GM12878 (cell line): ENCODE results near the gene EDEM3. TPM values are rescaled to one million over a fixed set of nuclear protein-coding genes. Genes with fewer than 3 reads are reported as not detected.

Source experiments
- ATAC-seq: fragments of 200-7000 bp; cut with Tn5 transposase; 3 replicates; pipeline ENCODE4 v1.9.1; 2020; ENCODE audit warnings: mild to moderate bottlenecking, moderate library complexity
- BruUV-seq: library from RNA; stranded (reverse); fragments of 400-500 nt; replicated peaks from 2 replicates; lab custom pipeline; 2021; lab: Mats Ljungman, UMichigan
- CTCF ChIA-PET: fragments of 300-600 bp; sonication (Branson Sonifier 250); formaldehyde crosslinking; extraction: SDS; loops from one replicate; lab custom pipeline; 2021; ENCODE audit warnings: inconsistent platforms; lab: Yijun Ruan, JAX
- POLR2A ChIA-PET: fragments of 350-600 bp; formaldehyde crosslinking; extraction: SDS; loops from one replicate; lab custom pipeline; 2021; ENCODE audit warnings: inconsistent platforms; lab: Charles Lee
- RAD21 ChIA-PET: fragments of 300-600 bp; sonication (Branson Sonifier 250); formaldehyde crosslinking; loops from one replicate; lab custom pipeline; 2023; ENCODE audit warnings: antibody characterized with exemption; ENCODE audit not compliant: unreplicated experiment; lab: Charles Lee
- SMC1A ChIA-PET: fragments of 300-600 bp; sonication (Branson Sonifier 250); formaldehyde crosslinking; loops from one replicate; lab custom pipeline; 2023; ENCODE audit not compliant: unreplicated experiment, uncharacterized antibody; lab: Charles Lee
- DNase-seq: peaks from one replicate; pipeline ENCODE4 v3.0.0-alpha.2; 2011; ENCODE audit warnings: low read depth, low spot score
- FAIRE-seq: peaks from 3 replicates; lab custom pipeline; 2011; peaks lifted over from hg19 to GRCh38; lab: Jason Lieb, UNC
- H2AFZ ChIP-seq: 2 replicates; pipeline ENCODE4 v1.6.0; 2011; ENCODE audit warnings: low read depth, low read length, control low read depth; ENCODE audit not compliant: control insufficient read depth
- H3K27ac ChIP-seq: 2 replicates; pipeline ENCODE4 v1.5.1; 2011; ENCODE audit warnings: control low read depth; ENCODE audit not compliant: control insufficient read depth, insufficient read depth
- H3K27me3 ChIP-seq, 2 experiments: replicated peaks in 1 of 2; 2 replicates each; pipeline versions ENCODE4 v1.6.0 to v1.6.1; 2011; ENCODE audit warnings: low read length in 1 of 2; ENCODE audit not compliant: control insufficient read depth in 2 of 2, insufficient read depth in 2 of 2
- H3K36me3 ChIP-seq, 2 experiments: 2 replicates each; pipeline ENCODE4 v1.5.1; 2011; ENCODE audit warnings: low read length in 1 of 2; ENCODE audit not compliant: control insufficient read depth in 2 of 2, insufficient read depth in 2 of 2
- H3K4me1 ChIP-seq: 2 replicates; pipeline ENCODE4 v1.6.1; 2011; ENCODE audit warnings: mild to moderate bottlenecking, low read length, moderate library complexity, mixed read lengths; ENCODE audit not compliant: control insufficient read depth, insufficient read depth
- H3K4me2 ChIP-seq: 2 replicates; pipeline ENCODE4 v1.6.0; 2011; ENCODE audit warnings: control low read depth; ENCODE audit not compliant: control insufficient read depth, insufficient read depth
- H3K4me3 ChIP-seq: fragments of 200-600 bp; sonication (generic); 2 replicates; pipeline ENCODE4 v1.5.1; 2016
- H3K79me2 ChIP-seq: 2 replicates; pipeline ENCODE4 v1.6.0; 2011; ENCODE audit warnings: low read length; ENCODE audit not compliant: control insufficient read depth, insufficient read depth
- H3K9ac ChIP-seq: 2 replicates; pipeline ENCODE4 v1.8.0; 2011; ENCODE audit warnings: low read length, control low read depth, mixed read lengths; ENCODE audit not compliant: control insufficient read depth, insufficient read depth
- H3K9me3 ChIP-seq: replicated peaks from 3 replicates; pipeline ENCODE4 v1.5.1; 2011; ENCODE audit warnings: mild to moderate bottlenecking, low read length; ENCODE audit not compliant: control insufficient read depth, insufficient read depth
- H4K20me1 ChIP-seq: 2 replicates; pipeline ENCODE4 v1.6.0; 2011; ENCODE audit not compliant: control insufficient read depth, insufficient read depth
- GABPA ChIP-seq: IDR thresholded peaks from 2 replicates; pipeline ENCODE4 v1.6.1; 2014; ENCODE audit warnings: antibody characterized with exemption, low read depth, mild to moderate bottlenecking, inconsistent platforms
- HDAC2 ChIP-seq: fragments of 200-600 bp; sonication (generic); IDR thresholded peaks from 2 replicates; pipeline ENCODE4 v1.6.1; 2017
- HDGF ChIP-seq: fragments of 450-650 bp; IDR thresholded peaks from 2 replicates; pipeline ENCODE4 v1.6.1; 2016; ENCODE audit warnings: antibody characterized with exemption
- IKZF1 ChIP-seq: fragments of 450-650 bp; conservative IDR thresholded peaks from 2 replicates; pipeline ENCODE4 v1.6.1; 2017; ENCODE audit warnings: antibody characterized with exemption, mild to moderate bottlenecking
- MTA2 ChIP-seq: fragments of 450-650 bp; IDR thresholded peaks from 2 replicates; pipeline ENCODE4 v1.6.1; 2016; ENCODE audit warnings: low read depth, mild to moderate bottlenecking, moderate library complexity
- NFIC ChIP-seq: IDR thresholded peaks from 2 replicates; pipeline ENCODE4 v1.6.1; 2012; ENCODE audit warnings: low read depth, mild to moderate bottlenecking, inconsistent platforms, low read length, moderate library complexity
- POLR2A ChIP-seq: IDR thresholded peaks from 2 replicates; pipeline ENCODE4 v1.6.1; 2011; ENCODE audit warnings: low read depth, mild to moderate bottlenecking, low read length
- SREBF2 ChIP-seq: IDR thresholded peaks from 2 replicates; pipeline ENCODE4 v1.6.1; 2012; ENCODE audit warnings: mild to moderate bottlenecking, low read length
- TARDBP ChIP-seq: IDR thresholded peaks from 2 replicates; pipeline ENCODE4 v1.6.1; 2016; ENCODE audit warnings: borderline replicate concordance
- WGBS: methylation state at CpG from one replicate; pipeline ENCODE4 v1.1.6; 2016; ENCODE audit warnings: low lambda C conversion rate; ENCODE audit not compliant: insufficient replicate concordance, insufficient coverage; ENCODE audit errors: missing lambda C conversion rate; 5-methylcytosine and 5-hydroxymethylcytosine counted together
- in situ Hi-C: fragments of 300-500 bp; cut with MboI; formaldehyde crosslinking; loops from 9 replicates; pipeline ENCODE4 v1.14.3; 2018; ENCODE audit warnings: mixed read lengths
- intact Hi-C: fragments of 100-400 bp; cut with micrococcal nuclease; formaldehyde crosslinking; loops from one replicate; pipeline ENCODE4 v1.14.2; 2022; ENCODE audit not compliant: unreplicated experiment
- polyA plus RNA-seq, 11 experiments: library from polyadenylated mRNA; depleted of rRNA in 4 of 11; unstranded in 6 of 11; stranded (reverse) in 5 of 11; fragments of >200 nt; fragmentation: Nextera tagmentation in 4 of 11; fragmentation: Illumina TruSeq in 1 of 11; extraction: Ambion mirVana in 4 of 11; extraction: Trizol in 1 of 11; gene quantifications; 1 replicate in 1 of 11; 2 replicates in 10 of 11; pipeline versions ENCODE4 v1.2.1 to v1.2.3, GENCODE V29; 2011 to 2016; ENCODE audit warnings: inconsistent platforms in 2 of 11, missing spikeins in 2 of 11, low read depth in 1 of 11
- total RNA-seq, 4 experiments: library from RNA; depleted of rRNA in 3 of 4; stranded (reverse); fragments of >200 nt in 3 of 4; fragmentation: Illumina TruSeq in 1 of 4; extraction: Trizol in 1 of 4; gene quantifications; 2 replicates each; pipeline versions ENCODE4 v1.2.1 to v1.2.3, GENCODE V29; 2013 to 2021
- TF ChIP-seq, protein P1 (sequence below): fragments of 450-650 bp; IDR thresholded peaks from 2 replicates; pipeline ENCODE4 v1.6.1; 2014; ENCODE audit warnings: mild to moderate bottlenecking
- TF ChIP-seq, protein P2 (sequence below): IDR thresholded peaks from 2 replicates; pipeline ENCODE4 v1.6.1; 2012; ENCODE audit warnings: improper control_type of control experiment, low read depth, low read length; ENCODE audit not compliant: insufficient replicate concordance
- TF ChIP-seq, protein P3 (sequence below): IDR thresholded peaks from 2 replicates; pipeline ENCODE4 v1.6.1; 2011; ENCODE audit warnings: low read depth, low read length, improper control_type of control experiment, borderline replicate concordance
- TF ChIP-seq, protein P4 (sequence below): IDR thresholded peaks from 2 replicates; pipeline ENCODE4 v1.6.1; 2012; ENCODE audit warnings: low read depth, low read length, improper control_type of control experiment
- TF ChIP-seq, protein P5 (sequence below): fragments of 450-650 bp; IDR thresholded peaks from 2 replicates; pipeline ENCODE4 v1.6.1; 2016; ENCODE audit warnings: mild to moderate bottlenecking
- TF ChIP-seq, protein P6 (sequence below): fragments of 450-650 bp; IDR thresholded peaks from 2 replicates; pipeline ENCODE4 v1.6.1; 2017; ENCODE audit warnings: borderline replicate concordance

Gene EDEM3
- total and polyA plus RNA-seq, 10 of the 15 experiments (the other 5 are each of a cell fraction or from before 2014, with no cell fraction given), result 6.4 to 19.3 (median 14.3) TPM

DNA sequence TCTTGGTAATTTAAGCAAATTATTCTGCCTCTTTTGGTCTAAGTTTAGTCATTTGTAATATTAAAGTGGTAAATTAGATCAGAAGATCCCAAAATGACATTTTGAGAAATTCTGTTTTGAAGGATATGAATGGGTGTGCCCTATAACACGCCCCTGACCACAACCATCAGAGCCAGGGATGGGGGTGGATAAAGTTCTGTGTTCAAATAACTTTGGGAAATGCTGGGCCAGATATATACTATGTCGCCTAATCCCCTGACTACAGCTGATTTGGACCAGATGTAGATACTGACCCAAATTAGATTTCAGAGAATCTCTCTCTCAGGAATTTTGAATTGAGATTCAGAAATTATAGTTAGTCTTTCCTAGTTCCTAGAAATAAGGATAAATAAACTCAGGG is 21.2 kb upstream of the EDEM3 start:
- CTCF ChIA-PET, result interaction anchor here (1.3 to 1.5 kb wide), 2 partner anchors 22 to 29 kb away, joined by 3 to 4 read pairs; no protein-coding TSS in a partner anchor
- TF ChIP-seq, protein P1, sequence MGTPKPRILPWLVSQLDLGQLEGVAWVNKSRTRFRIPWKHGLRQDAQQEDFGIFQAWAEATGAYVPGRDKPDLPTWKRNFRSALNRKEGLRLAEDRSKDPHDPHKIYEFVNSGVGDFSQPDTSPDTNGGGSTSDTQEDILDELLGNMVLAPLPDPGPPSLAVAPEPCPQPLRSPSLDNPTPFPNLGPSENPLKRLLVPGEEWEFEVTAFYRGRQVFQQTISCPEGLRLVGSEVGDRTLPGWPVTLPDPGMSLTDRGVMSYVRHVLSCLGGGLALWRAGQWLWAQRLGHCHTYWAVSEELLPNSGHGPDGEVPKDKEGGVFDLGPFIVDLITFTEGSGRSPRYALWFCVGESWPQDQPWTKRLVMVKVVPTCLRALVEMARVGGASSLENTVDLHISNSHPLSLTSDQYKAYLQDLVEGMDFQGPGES, result no peak
- TF ChIP-seq, protein P2, sequence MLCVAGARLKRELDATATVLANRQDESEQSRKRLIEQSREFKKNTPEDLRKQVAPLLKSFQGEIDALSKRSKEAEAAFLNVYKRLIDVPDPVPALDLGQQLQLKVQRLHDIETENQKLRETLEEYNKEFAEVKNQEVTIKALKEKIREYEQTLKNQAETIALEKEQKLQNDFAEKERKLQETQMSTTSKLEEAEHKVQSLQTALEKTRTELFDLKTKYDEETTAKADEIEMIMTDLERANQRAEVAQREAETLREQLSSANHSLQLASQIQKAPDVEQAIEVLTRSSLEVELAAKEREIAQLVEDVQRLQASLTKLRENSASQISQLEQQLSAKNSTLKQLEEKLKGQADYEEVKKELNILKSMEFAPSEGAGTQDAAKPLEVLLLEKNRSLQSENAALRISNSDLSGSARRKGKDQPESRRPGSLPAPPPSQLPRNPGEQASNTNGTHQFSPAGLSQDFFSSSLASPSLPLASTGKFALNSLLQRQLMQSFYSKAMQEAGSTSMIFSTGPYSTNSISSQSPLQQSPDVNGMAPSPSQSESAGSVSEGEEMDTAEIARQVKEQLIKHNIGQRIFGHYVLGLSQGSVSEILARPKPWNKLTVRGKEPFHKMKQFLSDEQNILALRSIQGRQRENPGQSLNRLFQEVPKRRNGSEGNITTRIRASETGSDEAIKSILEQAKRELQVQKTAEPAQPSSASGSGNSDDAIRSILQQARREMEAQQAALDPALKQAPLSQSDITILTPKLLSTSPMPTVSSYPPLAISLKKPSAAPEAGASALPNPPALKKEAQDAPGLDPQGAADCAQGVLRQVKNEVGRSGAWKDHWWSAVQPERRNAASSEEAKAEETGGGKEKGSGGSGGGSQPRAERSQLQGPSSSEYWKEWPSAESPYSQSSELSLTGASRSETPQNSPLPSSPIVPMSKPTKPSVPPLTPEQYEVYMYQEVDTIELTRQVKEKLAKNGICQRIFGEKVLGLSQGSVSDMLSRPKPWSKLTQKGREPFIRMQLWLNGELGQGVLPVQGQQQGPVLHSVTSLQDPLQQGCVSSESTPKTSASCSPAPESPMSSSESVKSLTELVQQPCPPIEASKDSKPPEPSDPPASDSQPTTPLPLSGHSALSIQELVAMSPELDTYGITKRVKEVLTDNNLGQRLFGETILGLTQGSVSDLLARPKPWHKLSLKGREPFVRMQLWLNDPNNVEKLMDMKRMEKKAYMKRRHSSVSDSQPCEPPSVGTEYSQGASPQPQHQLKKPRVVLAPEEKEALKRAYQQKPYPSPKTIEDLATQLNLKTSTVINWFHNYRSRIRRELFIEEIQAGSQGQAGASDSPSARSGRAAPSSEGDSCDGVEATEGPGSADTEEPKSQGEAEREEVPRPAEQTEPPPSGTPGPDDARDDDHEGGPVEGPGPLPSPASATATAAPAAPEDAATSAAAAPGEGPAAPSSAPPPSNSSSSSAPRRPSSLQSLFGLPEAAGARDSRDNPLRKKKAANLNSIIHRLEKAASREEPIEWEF, result no peak
- TF ChIP-seq MTA2 (no peak), IKZF1 (no peak), GABPA (no peak), HDGF (no peak), POLR2A (no peak), HDAC2 (no peak), TARDBP (no peak), NFIC (no peak), SREBF2 (no peak)
- TF ChIP-seq, protein P3, sequence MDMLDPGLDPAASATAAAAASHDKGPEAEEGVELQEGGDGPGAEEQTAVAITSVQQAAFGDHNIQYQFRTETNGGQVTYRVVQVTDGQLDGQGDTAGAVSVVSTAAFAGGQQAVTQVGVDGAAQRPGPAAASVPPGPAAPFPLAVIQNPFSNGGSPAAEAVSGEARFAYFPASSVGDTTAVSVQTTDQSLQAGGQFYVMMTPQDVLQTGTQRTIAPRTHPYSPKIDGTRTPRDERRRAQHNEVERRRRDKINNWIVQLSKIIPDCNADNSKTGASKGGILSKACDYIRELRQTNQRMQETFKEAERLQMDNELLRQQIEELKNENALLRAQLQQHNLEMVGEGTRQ, result no peak
- TF ChIP-seq, protein P4, sequence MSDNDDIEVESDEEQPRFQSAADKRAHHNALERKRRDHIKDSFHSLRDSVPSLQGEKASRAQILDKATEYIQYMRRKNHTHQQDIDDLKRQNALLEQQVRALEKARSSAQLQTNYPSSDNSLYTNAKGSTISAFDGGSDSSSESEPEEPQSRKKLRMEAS, result no peak
- TF ChIP-seq, protein P5, sequence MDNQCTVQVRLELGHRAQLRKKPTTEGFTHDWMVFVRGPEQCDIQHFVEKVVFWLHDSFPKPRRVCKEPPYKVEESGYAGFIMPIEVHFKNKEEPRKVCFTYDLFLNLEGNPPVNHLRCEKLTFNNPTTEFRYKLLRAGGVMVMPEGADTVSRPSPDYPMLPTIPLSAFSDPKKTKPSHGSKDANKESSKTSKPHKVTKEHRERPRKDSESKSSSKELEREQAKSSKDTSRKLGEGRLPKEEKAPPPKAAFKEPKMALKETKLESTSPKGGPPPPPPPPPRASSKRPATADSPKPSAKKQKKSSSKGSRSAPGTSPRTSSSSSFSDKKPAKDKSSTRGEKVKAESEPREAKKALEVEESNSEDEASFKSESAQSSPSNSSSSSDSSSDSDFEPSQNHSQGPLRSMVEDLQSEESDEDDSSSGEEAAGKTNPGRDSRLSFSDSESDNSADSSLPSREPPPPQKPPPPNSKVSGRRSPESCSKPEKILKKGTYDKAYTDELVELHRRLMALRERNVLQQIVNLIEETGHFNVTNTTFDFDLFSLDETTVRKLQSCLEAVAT, result no peak
- TF ChIP-seq, protein P6, sequence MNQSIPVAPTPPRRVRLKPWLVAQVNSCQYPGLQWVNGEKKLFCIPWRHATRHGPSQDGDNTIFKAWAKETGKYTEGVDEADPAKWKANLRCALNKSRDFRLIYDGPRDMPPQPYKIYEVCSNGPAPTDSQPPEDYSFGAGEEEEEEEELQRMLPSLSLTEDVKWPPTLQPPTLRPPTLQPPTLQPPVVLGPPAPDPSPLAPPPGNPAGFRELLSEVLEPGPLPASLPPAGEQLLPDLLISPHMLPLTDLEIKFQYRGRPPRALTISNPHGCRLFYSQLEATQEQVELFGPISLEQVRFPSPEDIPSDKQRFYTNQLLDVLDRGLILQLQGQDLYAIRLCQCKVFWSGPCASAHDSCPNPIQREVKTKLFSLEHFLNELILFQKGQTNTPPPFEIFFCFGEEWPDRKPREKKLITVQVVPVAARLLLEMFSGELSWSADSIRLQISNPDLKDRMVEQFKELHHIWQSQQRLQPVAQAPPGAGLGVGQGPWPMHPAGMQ, result no peak

More for the DNA sequence above, 21.2 kb upstream of the EDEM3 start:
- intact Hi-C loops, result no loop called here
- in situ Hi-C loops, result no loop called here
- Histone ChIP-seq H2AFZ (no peak overlapping the region), H3K79me2 (no peaks in the 10 kb centered on the region), H3K4me2 (no peak overlapping the region), H3K4me3 (no peak overlapping the region), H3K36me3 (no peaks in the 10 kb centered on the region), H3K9me3 (no peaks in the 10 kb centered on the region), H4K20me1 (no peaks in the 10 kb centered on the region), H3K27me3 (no peaks in the 10 kb centered on the region), H3K9ac (no peak overlapping the region), H3K4me1 (no peaks in the 10 kb centered on the region), H3K27ac (no peak overlapping the region)
- RAD21 ChIA-PET, result no interaction called here
- no peak for DNase-seq
- no TSS peak for BruUV-seq
- FAIRE-seq, result no peak
- SMC1A ChIA-PET, result interaction anchor here (0.9 to 1.5 kb wide), 6 partner anchors 9 to 206 kb away, joined by 3 to 5 read pairs (median 3); no protein-coding TSS in a partner anchor
- WGBS, result 0% methylated on average over 2 of the region's 2 CpGs
- ATAC-seq, result no peak
- POLR2A ChIA-PET, result no interaction called here
